ENCODE data around the gene ANKRD40.
"Not testable (repeated sequence)": the region's sequence is repeated elsewhere in the genome, so short reads cannot be mapped to it uniquely, and the experiment has no call there.

ANKRD40 gene

GRCh38 chr17:50721194-50722010 lies 13.7 kb upstream of the ANKRD40 start:
- Mint-ChIP-seq H3K27ac (peak overlapping the region; percentile 99), H3K9me3 (ENCODE audit: low read depth) (no peaks in the 10 kb centered on the region), H3K27me3 (no peaks in the 10 kb centered on the region), H3K36me3 (peaks cover 9% of the 10 kb centered on the region), H3K4me1 (ENCODE audit: low read depth) (peaks cover 41% of the 10 kb centered on the region), H3K4me3 (peak overlapping the region; percentile 89)

- Mint-ChIP-seq H3K36me3 (peaks cover 9% of the 10 kb centered on the region), H3K9me3 (ENCODE audit: low read depth) (no peaks in the 10 kb centered on the region), H3K4me1 (ENCODE audit: low read depth) (peaks cover 33% of the 10 kb centered on the region), H3K27me3 (no peaks in the 10 kb centered on the region), H3K4me3 (peak overlapping the region; percentile 89), H3K27ac (peak overlapping the region; percentile 99)
Measured at GRCh38 chr17:50719924-50720794, 12.4 kb upstream of the ANKRD40 start.

GRCh38 chr17:50719144-50719923 lies 11.6 kb upstream of the ANKRD40 start, which contains the start of gene LUC7L3:
Gene LUC7L3, plus strand, starts transcription at chr17:50719603. Its CDS starts 130 bp downstream, at chr17:50719733.
- H3K4me3 Mint-ChIP-seq, result peak within 1 kb of the TSS; percentile 89
- H3K36me3 Mint-ChIP-seq, result peaks cover 9% of the 10 kb centered on the region
- H3K4me1 Mint-ChIP-seq (ENCODE audit: low read depth), result peaks cover 26% of the 10 kb centered on the region
- no peaks in the 10 kb centered on the region for H3K27me3 Mint-ChIP-seq
- H3K9me3 Mint-ChIP-seq (ENCODE audit: low read depth), result no peaks in the 10 kb centered on the region
- peak within 1 kb of the TSS; percentile 99 for H3K27ac Mint-ChIP-seq

GRCh38 chr17:50715471-50715870 lies 7.8 kb upstream of the ANKRD40 start:
- Mint-ChIP-seq H3K27ac (no peak overlapping the region), H3K4me1 (ENCODE audit: low read depth) (peaks cover 2% of the 10 kb centered on the region), H3K36me3 (no peaks in the 10 kb centered on the region), H3K9me3 (ENCODE audit: low read depth) (no peaks in the 10 kb centered on the region), H3K27me3 (no peaks in the 10 kb centered on the region), H3K4me3 (no peak overlapping the region)

GRCh38 chr17:50712641-50713040 lies 4.9 kb upstream of the ANKRD40 start:
- Mint-ChIP-seq H3K9me3 (ENCODE audit: low read depth) (no peaks in the 10 kb centered on the region), H3K36me3 (no peaks in the 10 kb centered on the region), H3K4me3 (no peak overlapping the region), H3K27ac (no peak overlapping the region), H3K4me1 (ENCODE audit: low read depth) (peaks cover 19% of the 10 kb centered on the region), H3K27me3 (no peaks in the 10 kb centered on the region)

- Mint-ChIP-seq H3K27ac (peak overlapping the region; percentile 85), H3K9me3 (ENCODE audit: low read depth) (no peaks in the 10 kb centered on the region), H3K4me3 (no peak overlapping the region), H3K4me1 (ENCODE audit: low read depth) (peaks cover 27% of the 10 kb centered on the region), H3K27me3 (no peaks in the 10 kb centered on the region), H3K36me3 (no peaks in the 10 kb centered on the region)
Measured at GRCh38 chr17:50710650-50711049, 2.9 kb upstream of the ANKRD40 start.

GRCh38 chr17:50710025-50710424 lies 2.3 kb upstream of the ANKRD40 start:
- no peaks in the 10 kb centered on the region for H3K27me3 Mint-ChIP-seq
- H3K4me3 Mint-ChIP-seq, result peak overlapping the region; percentile 9
- H3K27ac Mint-ChIP-seq, result peak overlapping the region; percentile 85
- peaks cover 2% of the 10 kb centered on the region for H3K36me3 Mint-ChIP-seq
- no peaks in the 10 kb centered on the region for H3K9me3 Mint-ChIP-seq (ENCODE audit: low read depth)
- H3K4me1 Mint-ChIP-seq (ENCODE audit: low read depth), result peaks cover 31% of the 10 kb centered on the region

GRCh38 chr17:50709053-50709452 lies 1.3 kb upstream of the ANKRD40 start:
- H3K4me3 Mint-ChIP-seq, result peak overlapping the region; percentile 93
- H3K27ac Mint-ChIP-seq, result peak overlapping the region; percentile 97
- H3K36me3 Mint-ChIP-seq; H3K9me3 Mint-ChIP-seq (ENCODE audit: low read depth); H3K27me3 Mint-ChIP-seq: not testable (repeated sequence)
- H3K4me1 Mint-ChIP-seq (ENCODE audit: low read depth), result peaks cover 35% of the 10 kb centered on the region

GRCh38 chr17:50708050-50709000 lies 611 bp upstream of the ANKRD40 start:
- peaks cover 5% of the 10 kb centered on the region for H3K36me3 Mint-ChIP-seq
- H3K27ac Mint-ChIP-seq, result peak overlapping the region; percentile 97
- H3K4me3 Mint-ChIP-seq, result peak overlapping the region; percentile 93
- no peaks in the 10 kb centered on the region for H3K9me3 Mint-ChIP-seq (ENCODE audit: low read depth)
- H3K27me3 Mint-ChIP-seq, result no peaks in the 10 kb centered on the region
- H3K4me1 Mint-ChIP-seq (ENCODE audit: low read depth), result peaks cover 43% of the 10 kb centered on the region

- Mint-ChIP-seq H3K9me3 (ENCODE audit: low read depth) (no peaks in the 10 kb centered on the region), H3K4me3 (peak overlapping the region; percentile 15), H3K27ac (peak overlapping the region; percentile 87), H3K36me3 (peaks cover 7% of the 10 kb centered on the region), H3K4me1 (ENCODE audit: low read depth) (peaks cover 58% of the 10 kb centered on the region), H3K27me3 (no peaks in the 10 kb centered on the region)
Measured at GRCh38 chr17:50703162-50703561, 4.6 kb downstream of the ANKRD40 start.

GRCh38 chr17:50699410-50699809 lies 8.3 kb downstream of the ANKRD40 start:
- Mint-ChIP-seq H3K4me3 (no peak overlapping the region), H3K4me1 (ENCODE audit: low read depth) (peaks cover 45% of the 10 kb centered on the region), H3K9me3 (ENCODE audit: low read depth) (no peaks in the 10 kb centered on the region), H3K36me3 (peaks cover 6% of the 10 kb centered on the region), H3K27me3 (no peaks in the 10 kb centered on the region), H3K27ac (no peak overlapping the region)

- H3K27ac Mint-ChIP-seq, result no peak overlapping the region
- H3K27me3 Mint-ChIP-seq, result no peaks in the 10 kb centered on the region
- peaks cover 4% of the 10 kb centered on the region for H3K36me3 Mint-ChIP-seq
- peaks cover 30% of the 10 kb centered on the region for H3K4me1 Mint-ChIP-seq (ENCODE audit: low read depth)
- no peak overlapping the region for H3K4me3 Mint-ChIP-seq
- H3K9me3 Mint-ChIP-seq (ENCODE audit: low read depth), result no peaks in the 10 kb centered on the region
Measured at GRCh38 chr17:50697663-50698272, 9.9 kb downstream of the ANKRD40 start.

GRCh38 chr17:50697062-50697461 lies 10.7 kb downstream of the ANKRD40 start:
- peak overlapping the region; percentile 66 for H3K27ac Mint-ChIP-seq
- H3K4me3 Mint-ChIP-seq, result no peak overlapping the region
- peaks cover 4% of the 10 kb centered on the region for H3K36me3 Mint-ChIP-seq
- H3K27me3 Mint-ChIP-seq, result no peaks in the 10 kb centered on the region
- H3K9me3 Mint-ChIP-seq (ENCODE audit: low read depth), result no peaks in the 10 kb centered on the region
- H3K4me1 Mint-ChIP-seq (ENCODE audit: low read depth), result peaks cover 24% of the 10 kb centered on the region
